OCI-LY7 (cell line): ENCODE measurements around the gene SPRED2.

Experiments
- CTCF ChIP-seq: fragments of 200-600 bp; sonication (generic); conservative IDR thresholded peaks from 2 replicates; pipeline ENCODE4 v1.5.1; 2014; ENCODE audit warnings: mild to moderate bottlenecking, antibody characterized with exemption, low read length, moderate library complexity, mixed read lengths
- EZH2phosphoT487 ChIP-seq: fragments of 200-600 bp; sonication (generic); IDR thresholded peaks from 2 replicates; pipeline ENCODE4 v1.6.1; 2018; ENCODE audit warnings: low read depth, borderline replicate concordance, mild to moderate bottlenecking, mixed run types, antibody characterized with exemption, low read length, moderate library complexity, mixed read lengths

DNA sequence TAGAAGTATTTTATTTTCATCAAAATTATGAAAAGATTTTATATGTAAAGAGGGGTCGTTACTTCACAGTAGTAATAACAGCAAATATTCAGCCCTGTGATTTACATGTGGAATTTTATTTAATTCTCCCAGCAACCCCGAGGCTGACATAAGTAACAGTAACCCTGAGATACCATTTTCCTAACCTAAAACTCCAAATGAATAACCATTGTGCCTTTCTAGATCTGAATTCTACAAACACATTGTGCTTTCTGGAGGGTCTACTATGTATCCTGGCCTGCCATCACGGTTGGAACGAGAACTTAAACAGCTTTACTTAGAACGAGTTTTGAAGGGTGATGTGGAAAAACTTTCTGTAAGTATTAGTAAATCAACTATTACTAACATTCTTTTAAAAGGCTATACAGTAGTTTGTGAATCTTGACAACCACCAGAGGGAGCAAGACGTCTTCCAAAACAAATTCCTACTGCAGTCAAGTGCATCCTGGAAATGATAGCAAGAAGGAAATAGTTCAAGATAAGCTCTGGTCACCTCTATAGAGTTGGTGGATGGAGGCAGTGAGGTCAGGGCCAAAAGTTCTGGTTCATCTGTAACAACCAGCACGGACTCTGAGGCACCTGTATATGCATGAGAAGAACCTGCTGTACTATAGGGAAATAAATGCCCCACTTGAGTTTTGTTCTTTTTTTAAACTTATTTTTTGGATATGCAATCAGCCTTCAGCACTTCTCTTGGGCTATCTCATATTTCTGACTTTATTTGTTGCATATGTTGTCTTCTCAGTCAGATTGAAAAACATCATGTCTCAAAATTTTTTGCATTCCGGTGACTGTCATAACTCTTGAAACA lies 167.4 kb downstream of the SPRED2 start:
- TF ChIP-seq CTCF (peak; percentile 98), EZH2phosphoT487 (no peak)
